Stimulated activated CD8-positive, alpha-beta memory T cell treated with anti-CD3 and anti-CD28 coated beads, Interleukin-7, amount 100 ng/mL, for 48 hours (primary cell): ENCODE results near the gene PORCN.
"Not testable (repeated sequence)": the region's sequence is repeated elsewhere in the genome, so short reads cannot be mapped to it uniquely, and the experiment has no call there.

Experiments
- DNase-seq, 2 donors: peaks; one replicate each; pipeline ENCODE4 v3.0.0-alpha.2; 2020; ENCODE audit warnings: low read depth in 1 of 2; ENCODE audit errors: extremely low read depth in 1 of 2

Gene PORCN

DNA sequence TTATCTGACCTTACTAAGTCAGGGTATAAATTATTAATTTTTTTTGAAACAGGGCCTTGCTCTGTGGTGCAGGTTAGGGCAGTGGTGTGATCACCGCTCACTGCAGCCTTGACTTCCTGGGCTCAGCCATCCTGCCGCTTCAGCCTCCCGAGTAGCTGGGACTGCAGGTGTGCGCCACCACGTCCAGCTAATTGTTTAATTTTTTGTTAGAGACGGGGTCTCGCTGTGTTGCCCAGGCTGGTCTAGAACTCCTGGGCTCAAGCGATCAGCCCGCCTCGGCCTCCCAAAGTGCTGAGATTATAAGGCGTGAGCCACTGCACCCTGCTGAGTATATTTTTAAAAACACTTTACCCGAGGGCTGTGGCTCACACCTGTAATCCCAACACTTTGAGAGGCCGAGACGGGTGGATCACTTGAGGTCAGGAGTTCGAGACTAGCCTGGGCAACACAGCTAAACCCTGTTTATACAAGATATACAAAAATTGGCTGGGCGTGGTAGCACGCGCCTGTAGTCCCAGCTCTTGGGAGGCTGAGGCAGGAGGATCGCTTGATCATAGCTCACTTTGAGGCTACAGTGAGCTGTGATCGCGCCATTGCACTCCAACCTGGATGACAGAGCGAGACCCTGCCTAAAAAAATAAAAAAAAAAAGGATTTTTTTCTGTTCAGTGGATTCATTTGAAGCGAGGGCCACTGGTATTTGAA, 30.0 kb downstream of the PORCN start:
- DNase-seq, result no peak

DNA sequence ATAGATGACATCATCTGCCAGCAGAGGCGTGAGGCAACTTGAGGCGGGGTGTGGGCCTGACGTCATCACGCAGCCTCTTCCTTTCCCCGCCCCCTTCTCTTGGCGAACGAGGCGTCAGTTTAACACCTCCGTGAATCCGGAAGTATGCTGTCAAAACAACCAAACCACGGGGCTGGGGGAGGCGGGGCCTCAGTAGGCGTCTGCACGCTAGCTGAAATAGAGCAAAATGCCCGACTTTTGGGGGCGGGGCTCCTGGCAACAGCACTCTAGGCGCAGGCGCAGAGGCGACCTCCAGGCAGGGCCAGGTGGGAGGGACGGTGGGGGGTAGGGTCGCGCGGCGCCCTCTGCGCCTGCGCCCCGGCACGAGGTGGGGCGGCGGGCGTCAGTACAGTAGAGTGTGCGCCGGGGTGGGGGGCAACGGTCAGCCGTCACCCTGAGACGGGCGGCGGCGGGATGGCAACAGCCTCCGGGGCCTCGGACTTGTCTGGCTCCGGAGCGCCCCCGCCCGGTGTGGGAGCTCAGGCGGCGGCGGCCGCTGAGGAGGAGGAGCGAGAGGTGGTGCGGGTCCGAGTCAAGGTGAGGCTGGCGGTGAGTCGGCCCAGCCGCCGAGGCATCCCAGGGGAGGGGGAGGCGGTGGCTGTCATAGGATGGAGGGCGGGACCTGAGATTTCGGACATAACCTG, 30.7 kb downstream of the PORCN start, which contains the start of gene TBC1D25:
TSS of gene TBC1D25 (plus strand) at position 370 of the 683 bp plus-strand sequence. CDS start at position 454, 84 bp downstream.
- DNase-seq, result peak; percentile 89 to 96

GRCh38 chrX:48540028-48540375, 31.2 kb downstream of the PORCN start:
- DNase-seq, result no peak

- DNase-seq, result no peak
Measured at GRCh38 chrX:48540480-48540879, 31.7 kb downstream of the PORCN start.

- DNase-seq, result no peak
Measured at GRCh38 chrX:48541140-48541814, 32.5 kb downstream of the PORCN start.

DNA sequence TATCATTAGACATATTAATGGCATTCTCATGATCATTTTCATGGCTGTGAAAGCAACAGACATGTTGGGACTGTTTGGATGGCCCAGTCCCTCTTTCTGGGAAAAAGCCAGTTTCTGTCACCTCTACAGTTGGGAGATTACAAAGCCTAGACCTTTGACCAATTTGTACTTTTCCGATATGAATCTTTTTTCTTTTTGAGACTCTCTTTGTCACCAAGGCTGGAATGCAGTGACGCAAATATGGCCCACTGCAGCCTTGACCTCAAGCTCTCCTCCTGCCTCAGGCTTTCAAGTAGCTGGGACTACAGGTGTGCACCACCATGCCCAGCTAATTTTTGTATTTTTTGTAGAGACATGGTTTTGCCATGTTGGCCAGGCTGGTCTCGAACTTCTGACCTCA, 40.1 kb downstream of the PORCN start:
- DNase-seq, result no peak

DNA sequence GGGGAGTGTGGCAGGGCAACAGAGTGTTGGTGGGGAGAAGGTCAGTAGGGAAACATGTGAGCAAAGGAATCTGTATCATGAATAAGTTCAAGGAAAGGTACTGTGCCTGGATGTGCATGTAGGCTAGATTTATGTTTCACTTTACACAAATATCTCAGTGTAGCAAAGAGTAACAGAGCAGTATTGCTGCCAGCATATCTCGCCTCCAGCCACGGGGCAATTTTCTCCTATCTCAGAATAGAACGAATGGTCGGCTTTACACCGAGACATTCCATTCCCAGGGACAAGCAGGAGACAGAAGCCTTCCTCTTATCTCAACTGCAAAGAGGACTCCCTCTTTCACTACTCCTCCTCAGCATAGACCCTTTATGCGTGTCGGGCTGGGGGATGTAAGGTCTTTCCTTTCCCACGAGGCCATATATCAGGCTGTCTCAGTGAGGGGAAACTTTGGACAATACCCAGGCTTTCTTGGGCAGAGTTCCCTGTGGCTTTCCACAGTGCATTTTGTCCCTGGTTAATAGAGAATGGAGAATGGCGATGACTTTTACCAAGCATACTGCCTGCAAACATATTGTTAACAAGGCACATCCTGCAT, 47.0 kb downstream of the PORCN start:
- DNase-seq, result not testable (repeated sequence)

DNA sequence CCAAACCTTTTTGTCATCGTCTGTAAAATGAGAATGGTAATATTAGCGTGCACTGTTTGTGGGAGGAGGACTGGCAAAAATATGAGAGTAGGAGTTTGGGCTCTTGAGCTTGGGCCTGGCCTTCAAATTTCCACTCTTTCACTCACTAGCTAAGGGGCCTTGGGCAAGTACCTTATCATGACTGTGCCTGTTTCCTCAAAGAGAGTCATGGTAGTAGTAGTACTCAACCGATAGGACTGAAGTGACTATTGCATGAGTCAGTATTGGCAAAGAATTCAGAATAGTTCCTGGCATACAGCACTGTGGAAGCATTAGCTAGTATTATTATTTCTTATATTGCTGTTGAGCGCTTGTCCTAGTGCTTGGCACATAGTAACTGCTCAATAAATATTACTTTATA, 49.5 kb downstream of the PORCN start:
- DNase-seq, result no peak

DNA sequence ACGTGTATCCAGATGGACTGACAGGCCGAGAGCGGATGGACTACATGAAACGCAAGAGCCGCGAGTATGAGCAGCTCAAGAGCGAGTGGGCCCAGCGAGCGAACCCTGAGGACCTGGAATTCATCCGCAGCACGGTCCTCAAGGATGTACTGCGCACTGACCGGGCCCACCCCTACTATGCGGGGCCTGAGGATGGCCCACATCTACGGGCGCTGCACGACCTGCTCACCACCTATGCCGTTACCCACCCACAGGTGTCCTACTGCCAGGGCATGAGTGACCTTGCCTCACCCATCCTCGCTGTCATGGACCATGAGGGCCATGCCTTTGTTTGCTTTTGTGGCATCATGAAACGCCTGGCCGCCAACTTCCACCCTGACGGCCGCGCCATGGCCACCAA, 50.8 kb downstream of the PORCN start:
- no peak for DNase-seq

DNA sequence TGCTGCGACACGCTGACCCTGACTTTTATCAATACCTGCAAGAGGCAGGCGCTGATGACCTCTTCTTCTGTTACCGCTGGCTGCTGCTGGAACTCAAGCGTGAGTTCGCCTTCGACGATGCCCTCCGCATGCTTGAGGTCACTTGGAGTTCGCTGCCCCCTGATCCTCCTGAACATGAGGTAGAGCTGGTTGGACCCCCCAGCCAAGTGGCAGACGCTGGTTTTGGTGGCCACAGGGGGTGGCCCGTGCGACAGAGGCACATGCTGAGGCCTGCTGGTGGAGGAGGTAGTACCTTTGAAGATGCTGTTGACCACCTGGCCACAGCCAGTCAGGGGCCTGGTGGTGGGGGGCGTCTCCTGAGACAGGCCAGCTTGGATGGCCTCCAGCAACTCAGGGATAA, 51.3 kb downstream of the PORCN start:
- no peak for DNase-seq

DNA sequence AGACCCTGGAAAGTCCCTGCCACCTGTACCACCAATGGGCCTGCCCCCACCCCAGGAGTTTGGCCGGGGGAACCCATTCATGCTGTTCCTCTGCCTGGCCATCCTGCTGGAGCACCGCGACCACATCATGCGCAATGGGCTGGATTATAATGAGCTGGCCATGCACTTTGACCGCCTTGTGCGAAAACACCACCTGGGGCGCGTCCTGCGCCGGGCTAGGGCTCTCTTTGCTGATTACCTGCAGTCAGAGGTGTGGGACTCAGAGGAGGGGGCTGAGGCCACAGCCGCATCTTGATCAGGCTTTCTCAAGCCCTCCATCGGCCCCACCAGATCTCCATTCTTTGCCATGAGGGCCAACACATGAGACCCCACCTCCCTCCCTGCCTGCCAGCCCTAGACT, 51.9 kb downstream of the PORCN start:
- DNase-seq, result no peak

DNA sequence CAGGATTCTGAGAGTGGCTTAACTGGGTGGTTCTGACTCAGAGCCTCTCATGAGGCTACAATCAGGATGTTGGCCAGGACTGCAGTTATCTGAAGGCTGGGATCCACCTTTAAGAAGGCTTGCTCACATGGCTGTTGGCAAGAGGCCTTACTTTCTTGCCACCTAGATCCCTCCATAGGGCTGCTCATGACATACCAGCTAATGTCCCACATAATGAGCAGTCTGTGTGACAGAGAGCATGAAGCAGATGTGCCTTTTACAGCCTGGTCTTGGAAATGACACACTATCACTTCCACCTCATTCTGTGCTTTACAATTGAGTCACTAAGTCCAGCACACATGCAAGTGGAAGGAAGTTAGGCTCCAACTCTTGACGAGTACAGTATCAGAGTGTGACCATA, 61.2 kb downstream of the PORCN start:
- DNase-seq, result no peak
